ENCODE results near the gene SUGCT.

SUGCT gene

GRCh38 chr7:40765639-40766038 lies 630.8 kb downstream of the SUGCT start:
- TF ChIP-seq ZFX (IDR thresholded peaks at IDR 0.05), result no peak
- TF ChIP-seq CTCF (conservative IDR thresholded peaks at IDR 0.05), result no peak
- H3K27ac ChIP-seq, result no peak overlapping the region

- no peak overlapping the region for H3K27ac ChIP-seq
- TF ChIP-seq CTCF (conservative IDR thresholded peaks at IDR 0.05) (no peak), ZFX (IDR thresholded peaks at IDR 0.05) (no peak)
These were observed 637.3 kb downstream of the SUGCT start for GRCh38 chr7:40772096-40772495.

- no peak for TF ChIP-seq CTCF (conservative IDR thresholded peaks at IDR 0.05)
- TF ChIP-seq ZFX (IDR thresholded peaks at IDR 0.05), result no peak
- no peak overlapping the region for H3K27ac ChIP-seq
These were observed 638.9 kb downstream of the SUGCT start for GRCh38 chr7:40773656-40774055.

DNA sequence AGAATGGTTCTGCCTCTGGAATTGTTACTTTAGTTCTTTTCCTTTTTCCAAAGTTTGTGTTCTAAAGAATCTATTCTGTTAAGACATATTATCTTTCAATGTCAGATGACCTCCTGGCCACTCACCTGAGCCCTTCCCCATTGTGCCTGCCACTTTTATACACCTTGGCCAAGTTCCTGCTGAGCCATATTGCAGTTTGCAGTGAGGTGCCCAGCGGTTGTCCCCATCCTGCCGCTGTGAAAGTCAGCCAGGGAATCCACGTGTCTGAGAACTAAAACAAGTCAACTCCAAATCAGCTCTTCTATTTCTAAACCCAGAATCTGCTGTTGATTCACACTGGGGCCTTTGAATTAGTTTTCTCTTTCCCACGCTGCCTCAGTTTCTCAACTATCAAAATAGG lies 641.1 kb downstream of the SUGCT start:
- H3K27ac ChIP-seq, result no peak overlapping the region
- TF ChIP-seq CTCF (conservative IDR thresholded peaks at IDR 0.05) (no peak), ZFX (IDR thresholded peaks at IDR 0.05) (no peak)

DNA sequence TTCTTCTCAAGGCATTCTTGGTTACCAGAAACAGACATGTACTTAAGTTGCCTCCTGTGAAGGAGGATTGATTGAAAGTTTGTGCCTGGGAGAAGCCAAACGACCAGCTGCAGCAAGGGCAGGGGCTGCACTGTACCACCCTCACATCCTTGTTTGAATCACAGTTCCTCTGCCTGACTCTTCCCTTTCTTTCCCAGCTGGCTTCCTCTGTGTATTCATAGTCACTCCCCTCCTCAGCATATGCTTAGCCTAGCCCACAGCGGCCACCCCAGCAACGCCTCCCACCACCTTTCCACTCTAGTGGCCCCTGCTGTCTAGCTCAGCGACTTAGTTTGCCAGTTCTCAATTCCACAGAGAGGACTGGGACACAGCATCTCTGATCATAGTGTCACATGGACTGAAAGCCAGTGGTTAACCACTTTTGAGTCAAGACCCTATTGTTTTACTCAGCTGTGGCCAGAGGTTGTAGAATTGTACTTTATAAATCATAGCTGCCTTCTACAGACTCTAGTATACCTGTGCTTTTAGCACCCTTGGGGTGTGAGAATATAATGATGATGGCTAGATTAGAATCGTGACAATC lies 643.0 kb downstream of the SUGCT start:
- H3K27ac ChIP-seq, result no peak overlapping the region
- no peak for TF ChIP-seq CTCF (conservative IDR thresholded peaks at IDR 0.05)
- no peak for TF ChIP-seq ZFX (IDR thresholded peaks at IDR 0.05)

GRCh38 chr7:40780460-40780859 lies 645.7 kb downstream of the SUGCT start:
- TF ChIP-seq ZFX (IDR thresholded peaks at IDR 0.05) (no peak), CTCF (conservative IDR thresholded peaks at IDR 0.05) (no peak)

GRCh38 chr7:40782836-40783235 lies 648.0 kb downstream of the SUGCT start:
- no peak for TF ChIP-seq ZFX (IDR thresholded peaks at IDR 0.05)
- no peak for TF ChIP-seq CTCF (conservative IDR thresholded peaks at IDR 0.05)
- H3K27ac ChIP-seq, result no peak overlapping the region

More at GRCh38 chr7:40780460-40780859, 645.7 kb downstream of the SUGCT start:
- no peak overlapping the region for H3K27ac ChIP-seq

Measured in C4-2B (cell line).